ENCODE data around the gene NREP. TPM values are rescaled to one million over a fixed set of nuclear protein-coding genes. Genes with fewer than 3 reads are reported as not detected.

Gene NREP
- total RNA-seq, 1 donor from 2014 or later = 756 TPM

GRCh38 chr5:111697215-111697614 lies 59.8 kb downstream of the NREP start:
- TF ChIP-seq, protein P1, sequence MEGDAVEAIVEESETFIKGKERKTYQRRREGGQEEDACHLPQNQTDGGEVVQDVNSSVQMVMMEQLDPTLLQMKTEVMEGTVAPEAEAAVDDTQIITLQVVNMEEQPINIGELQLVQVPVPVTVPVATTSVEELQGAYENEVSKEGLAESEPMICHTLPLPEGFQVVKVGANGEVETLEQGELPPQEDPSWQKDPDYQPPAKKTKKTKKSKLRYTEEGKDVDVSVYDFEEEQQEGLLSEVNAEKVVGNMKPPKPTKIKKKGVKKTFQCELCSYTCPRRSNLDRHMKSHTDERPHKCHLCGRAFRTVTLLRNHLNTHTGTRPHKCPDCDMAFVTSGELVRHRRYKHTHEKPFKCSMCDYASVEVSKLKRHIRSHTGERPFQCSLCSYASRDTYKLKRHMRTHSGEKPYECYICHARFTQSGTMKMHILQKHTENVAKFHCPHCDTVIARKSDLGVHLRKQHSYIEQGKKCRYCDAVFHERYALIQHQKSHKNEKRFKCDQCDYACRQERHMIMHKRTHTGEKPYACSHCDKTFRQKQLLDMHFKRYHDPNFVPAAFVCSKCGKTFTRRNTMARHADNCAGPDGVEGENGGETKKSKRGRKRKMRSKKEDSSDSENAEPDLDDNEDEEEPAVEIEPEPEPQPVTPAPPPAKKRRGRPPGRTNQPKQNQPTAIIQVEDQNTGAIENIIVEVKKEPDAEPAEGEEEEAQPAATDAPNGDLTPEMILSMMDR (IDR thresholded peaks at IDR 0.05; ENCODE audit: unreplicated experiment) = no peak
- peak; percentile 34 to 49 for DNase-seq (ENCODE audit: low spot score in 2 of 2, unreplicated experiment in 2 of 2)
- Mint-ChIP-seq H3K36me3 (no peaks in the 10 kb centered on the region), H3K27me3 (ENCODE audit: low read depth) (no peaks in the 10 kb centered on the region), H3K9me3 (no peaks in the 10 kb centered on the region), H3K4me3 (no peak overlapping the region), H3K4me1 (peaks cover 48% of the 10 kb centered on the region), H3K27ac (peak overlapping the region; percentile 27)

GRCh38 chr5:111695991-111696390 lies 61.0 kb downstream of the NREP start:
- Mint-ChIP-seq H3K4me3 (no peak overlapping the region), H3K4me1 (peaks cover 48% of the 10 kb centered on the region)

DNA sequence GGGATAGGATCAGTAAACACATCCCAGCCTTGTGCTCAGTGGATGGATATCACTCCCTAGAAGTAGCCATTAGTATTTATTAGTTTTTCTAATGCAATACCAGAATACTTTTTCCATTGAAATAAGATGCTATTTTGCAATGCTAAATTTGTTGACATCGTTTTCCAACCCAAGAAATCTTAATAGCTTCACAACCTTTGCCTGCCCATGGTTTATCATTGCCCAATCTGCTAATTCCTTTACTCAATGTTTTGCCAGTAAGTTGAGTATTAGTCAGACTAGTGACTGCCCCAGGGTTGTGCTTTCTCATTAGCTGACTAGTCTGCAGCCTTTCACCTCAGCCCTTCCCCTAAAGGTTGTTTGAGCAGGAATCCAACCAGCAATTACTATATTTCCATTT lies 62.9 kb downstream of the NREP start:
- Mint-ChIP-seq H3K4me3 (no peak overlapping the region), H3K27ac (no peak overlapping the region), H3K9me3 (no peaks in the 10 kb centered on the region), H3K27me3 (ENCODE audit: low read depth) (no peaks in the 10 kb centered on the region), H3K36me3 (no peaks in the 10 kb centered on the region), H3K4me1 (peaks cover 42% of the 10 kb centered on the region)
- TF ChIP-seq, protein P1 (IDR thresholded peaks at IDR 0.05; ENCODE audit: unreplicated experiment) = no peak
- DNase-seq (ENCODE audit: low spot score in 2 of 2, unreplicated experiment in 2 of 2) = no peak

More at GRCh38 chr5:111695991-111696390, 61.0 kb downstream of the NREP start:
- H3K36me3 Mint-ChIP-seq = no peaks in the 10 kb centered on the region
- TF ChIP-seq, protein P1 (IDR thresholded peaks at IDR 0.05; ENCODE audit: unreplicated experiment) = no peak
- peak overlapping the region; percentile 27 for H3K27ac Mint-ChIP-seq
- no peak for DNase-seq (ENCODE audit: low spot score in 2 of 2, unreplicated experiment in 2 of 2)
- H3K9me3 Mint-ChIP-seq = no peaks in the 10 kb centered on the region
- no peaks in the 10 kb centered on the region for H3K27me3 Mint-ChIP-seq (ENCODE audit: low read depth)

DNA sequence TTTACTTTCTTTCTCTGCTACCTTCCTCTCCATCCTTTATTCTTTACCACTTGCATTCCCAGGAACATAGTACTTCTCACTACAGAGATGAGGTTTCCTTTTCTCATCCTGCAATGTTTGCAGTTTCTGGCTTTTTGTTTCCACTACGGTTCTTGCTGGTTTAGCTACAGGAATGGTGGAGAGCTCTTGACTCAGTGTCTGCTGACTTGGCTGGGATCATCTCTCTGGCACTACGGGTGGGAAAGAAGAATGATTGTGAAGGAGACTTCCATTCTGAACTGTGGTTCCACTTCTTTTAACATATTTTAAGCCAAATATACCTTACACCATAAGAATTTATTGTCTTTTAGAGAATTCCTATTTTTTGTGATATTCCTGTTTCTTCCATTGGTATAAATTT lies 65.1 kb downstream of the NREP start:
- H3K4me3 Mint-ChIP-seq = no peak overlapping the region
- H3K27ac Mint-ChIP-seq = no peak overlapping the region
- DNase-seq (ENCODE audit: low spot score in 2 of 2, unreplicated experiment in 2 of 2) = no peak
- no peaks in the 10 kb centered on the region for H3K27me3 Mint-ChIP-seq (ENCODE audit: low read depth)
- TF ChIP-seq, protein P1 (IDR thresholded peaks at IDR 0.05; ENCODE audit: unreplicated experiment) = no peak
- H3K4me1 Mint-ChIP-seq = peaks cover 26% of the 10 kb centered on the region
- H3K36me3 Mint-ChIP-seq = no peaks in the 10 kb centered on the region
- peaks cover under 1% of the 10 kb centered on the region for H3K9me3 Mint-ChIP-seq

GRCh38 chr5:111691508-111691907 lies 65.5 kb downstream of the NREP start:
- no peak for DNase-seq (ENCODE audit: low spot score in 2 of 2, unreplicated experiment in 2 of 2)
- Mint-ChIP-seq H3K9me3 (peaks cover 5% of the 10 kb centered on the region), H3K4me1 (peaks cover 22% of the 10 kb centered on the region), H3K36me3 (no peaks in the 10 kb centered on the region), H3K4me3 (no peak overlapping the region), H3K27ac (no peak overlapping the region), H3K27me3 (ENCODE audit: low read depth) (no peaks in the 10 kb centered on the region)
- TF ChIP-seq, protein P1 (IDR thresholded peaks at IDR 0.05; ENCODE audit: unreplicated experiment) = no peak
